ENCODE results near the gene CST3. TPM values are rescaled to one million over a fixed set of nuclear protein-coding genes. Genes with fewer than 3 reads are reported as not detected.

Gene CST3
- total RNA-seq, 1 experiment from 2014 or later: 262 TPM

DNA sequence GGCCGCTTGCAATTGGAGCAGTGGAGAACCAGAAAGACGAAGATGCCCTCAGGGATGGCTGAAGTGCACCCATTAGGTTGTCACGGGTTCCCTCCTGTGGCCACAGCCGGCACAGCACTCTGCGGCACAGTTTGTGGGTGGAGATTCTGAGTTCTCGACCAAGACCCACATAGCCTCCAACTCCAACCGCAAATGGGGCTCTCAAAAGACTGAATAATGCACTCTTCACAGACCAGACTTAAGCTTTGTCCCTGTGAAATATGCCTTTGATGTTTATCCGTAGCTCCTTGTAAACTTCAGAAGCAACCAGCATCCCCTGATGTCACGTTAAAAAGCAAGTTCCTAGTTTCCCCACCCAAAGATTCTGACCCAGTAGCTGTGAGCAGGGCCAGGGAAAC is 31.1 kb downstream of the CST3 start:
- no peaks in the 10 kb centered on the region for H4K20me1 ChIP-seq (ENCODE audit: insufficient read depth)
- no peaks in the 10 kb centered on the region for H3K9me3 ChIP-seq (ENCODE audit: insufficient read depth, low read depth)
- no peak for TF ChIP-seq EZH2 (IDR thresholded peaks at IDR 0.05; ENCODE audit: low read depth)
- TF ChIP-seq, protein P1, sequence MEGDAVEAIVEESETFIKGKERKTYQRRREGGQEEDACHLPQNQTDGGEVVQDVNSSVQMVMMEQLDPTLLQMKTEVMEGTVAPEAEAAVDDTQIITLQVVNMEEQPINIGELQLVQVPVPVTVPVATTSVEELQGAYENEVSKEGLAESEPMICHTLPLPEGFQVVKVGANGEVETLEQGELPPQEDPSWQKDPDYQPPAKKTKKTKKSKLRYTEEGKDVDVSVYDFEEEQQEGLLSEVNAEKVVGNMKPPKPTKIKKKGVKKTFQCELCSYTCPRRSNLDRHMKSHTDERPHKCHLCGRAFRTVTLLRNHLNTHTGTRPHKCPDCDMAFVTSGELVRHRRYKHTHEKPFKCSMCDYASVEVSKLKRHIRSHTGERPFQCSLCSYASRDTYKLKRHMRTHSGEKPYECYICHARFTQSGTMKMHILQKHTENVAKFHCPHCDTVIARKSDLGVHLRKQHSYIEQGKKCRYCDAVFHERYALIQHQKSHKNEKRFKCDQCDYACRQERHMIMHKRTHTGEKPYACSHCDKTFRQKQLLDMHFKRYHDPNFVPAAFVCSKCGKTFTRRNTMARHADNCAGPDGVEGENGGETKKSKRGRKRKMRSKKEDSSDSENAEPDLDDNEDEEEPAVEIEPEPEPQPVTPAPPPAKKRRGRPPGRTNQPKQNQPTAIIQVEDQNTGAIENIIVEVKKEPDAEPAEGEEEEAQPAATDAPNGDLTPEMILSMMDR (conservative IDR thresholded peaks at IDR 0.05): peak; percentile 92
- no peaks in the 10 kb centered on the region for H3K36me3 ChIP-seq (ENCODE audit: low read depth)
- H2AFZ ChIP-seq: no peak overlapping the region
- no peaks in the 10 kb centered on the region; the same call in 1 of the 2 replicates for H3K27me3 ChIP-seq (ENCODE audit: insufficient read depth, low read depth)
- intact Hi-C loops (cut with micrococcal nuclease; ENCODE audit: unreplicated experiment): loop anchor here (1.0 to 10.0 kb wide), 4 partner anchors 36 to 912 kb away; no protein-coding TSS in a partner anchor
- peak; percentile 67 to 78 for DNase-seq
- POLR2A ChIA-PET (ENCODE audit: unreplicated experiment): no interaction called here
- H3F3A ChIP-seq (ENCODE audit: insufficient read depth, low read depth): no peaks in the 10 kb centered on the region
- no peak overlapping the region for H3K4me3 ChIP-seq
- no peaks in the 10 kb centered on the region for H3K79me2 ChIP-seq (ENCODE audit: low read depth)
- peak overlapping the region; percentile 41; the same call in 1 of the 2 replicates for H3K4me2 ChIP-seq
- no peaks in the 10 kb centered on the region for H3K9me2 ChIP-seq (ENCODE audit: insufficient read depth)
- H3K4me1 ChIP-seq (replicated peaks; ENCODE audit: insufficient read depth): no peaks in the 10 kb centered on the region
- no TSS peak for BruUV-seq (replicated peaks)
- no peak overlapping the region for H3K27ac ChIP-seq
- CTCF ChIA-PET: interaction anchor here (1.2 kb wide), 1 partner anchor 165 kb away, joined by 3 read pairs; no protein-coding TSS in a partner anchor

DNA sequence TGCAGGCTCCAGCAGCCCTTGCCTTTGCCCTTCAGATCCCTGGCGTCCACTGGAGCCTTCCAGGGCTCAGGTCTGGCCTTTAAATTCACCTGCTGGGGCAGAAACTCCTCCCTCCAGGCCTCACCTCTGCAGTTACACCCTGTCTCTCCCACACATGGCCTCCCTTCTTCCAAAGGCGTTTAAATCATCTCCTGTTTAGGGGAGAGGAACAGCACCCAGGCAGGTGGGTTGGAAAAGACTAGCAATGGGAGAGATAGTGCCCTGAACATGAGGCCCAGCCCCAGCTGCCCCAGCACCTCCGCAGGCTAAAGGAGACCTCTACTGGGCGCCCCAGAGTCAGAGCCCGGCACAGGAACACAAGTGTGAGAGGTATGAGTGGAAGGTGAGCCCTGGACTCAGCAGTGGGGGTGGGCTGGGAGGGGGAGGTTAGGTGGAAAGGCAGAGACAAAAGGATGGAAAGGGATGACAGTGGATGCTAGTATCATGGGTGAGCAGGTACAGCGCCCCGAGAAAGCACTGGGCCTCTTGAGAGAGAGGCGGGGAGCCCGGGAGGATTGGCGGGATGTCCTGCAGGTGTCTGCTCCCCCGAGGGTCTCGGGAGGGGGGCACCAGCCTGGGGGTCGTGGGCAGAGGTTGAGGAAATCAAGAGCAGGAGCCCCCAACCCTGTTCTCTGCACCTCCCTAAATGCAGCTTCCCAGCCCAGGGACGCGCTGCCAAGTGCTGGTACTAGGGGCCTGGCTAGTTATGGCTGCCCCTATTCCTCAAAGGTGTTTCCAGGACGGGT is 31.7 kb downstream of the CST3 start, which contains the start of gene CST9:
TSS of gene CST9 (minus strand) at position 51 of the 785 bp plus-strand sequence. CDS start 53 bp downstream, outside the sequence.
- BruUV-seq (replicated peaks): no TSS peak
- Histone ChIP-seq H3K4me3 (no peak within 1 kb of the TSS), H3K4me1 (replicated peaks; ENCODE audit: insufficient read depth) (no peaks in the 10 kb centered on the region), H3K9me2 (ENCODE audit: insufficient read depth) (no peaks in the 10 kb centered on the region), H3K9me3 (ENCODE audit: insufficient read depth, low read depth) (no peaks in the 10 kb centered on the region), H3F3A (ENCODE audit: insufficient read depth, low read depth) (no peaks in the 10 kb centered on the region), H3K4me2 (peak within 1 kb of the TSS; percentile 41; the same call in 1 of the 2 replicates), H3K27me3 (ENCODE audit: insufficient read depth, low read depth) (no peaks in the 10 kb centered on the region; the same call in 1 of the 2 replicates), H3K27ac (no peak within 1 kb of the TSS), H2AFZ (no peak within 1 kb of the TSS), H3K36me3 (ENCODE audit: low read depth) (no peaks in the 10 kb centered on the region), H3K79me2 (ENCODE audit: low read depth) (no peaks in the 10 kb centered on the region), H4K20me1 (ENCODE audit: insufficient read depth) (no peaks in the 10 kb centered on the region)
- POLR2A ChIA-PET (ENCODE audit: unreplicated experiment): no interaction called here
- CTCF ChIA-PET: no interaction called here
- no peak for DNase-seq
- intact Hi-C loops (cut with micrococcal nuclease; ENCODE audit: unreplicated experiment): loop anchor here (1.0 to 10.0 kb wide), 4 partner anchors 36 to 911 kb away; no protein-coding TSS in a partner anchor
- TF ChIP-seq, protein P1 (conservative IDR thresholded peaks at IDR 0.05): no peak
- TF ChIP-seq EZH2 (IDR thresholded peaks at IDR 0.05; ENCODE audit: low read depth): no peak

DNA sequence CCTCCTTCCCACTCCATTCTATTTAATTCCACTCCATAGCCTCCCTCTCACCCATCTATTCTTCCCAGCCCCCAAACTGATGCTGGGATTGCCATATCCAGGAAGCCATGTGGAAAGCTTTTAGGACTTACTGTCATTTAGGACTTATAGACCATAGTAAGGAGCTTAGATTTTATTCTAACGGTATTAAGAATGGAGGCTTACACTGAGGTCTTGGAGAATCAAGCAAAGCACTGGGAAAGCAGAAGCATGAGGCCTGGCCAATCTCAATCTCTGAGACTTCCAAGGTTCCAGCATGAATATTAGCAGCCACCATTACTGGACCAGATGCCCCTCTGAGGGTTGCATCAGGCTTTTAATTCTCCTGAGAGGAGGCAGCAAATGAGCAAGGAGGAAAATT is 33.4 kb downstream of the CST3 start:
- H3K79me2 ChIP-seq (ENCODE audit: low read depth): no peaks in the 10 kb centered on the region
- H3K9me2 ChIP-seq (ENCODE audit: insufficient read depth): no peaks in the 10 kb centered on the region
- no TSS peak for BruUV-seq (replicated peaks)
- ChIA-PET POLR2A (ENCODE audit: unreplicated experiment) (no interaction called here), CTCF (no interaction called here)
- H3K36me3 ChIP-seq (ENCODE audit: low read depth): no peaks in the 10 kb centered on the region
- TF ChIP-seq, protein P1 (conservative IDR thresholded peaks at IDR 0.05): no peak
- no peak for TF ChIP-seq EZH2 (IDR thresholded peaks at IDR 0.05; ENCODE audit: low read depth)
- no peaks in the 10 kb centered on the region; the same call in 1 of the 2 replicates for H3K27me3 ChIP-seq (ENCODE audit: insufficient read depth, low read depth)
- H3F3A ChIP-seq (ENCODE audit: insufficient read depth, low read depth): no peaks in the 10 kb centered on the region
- DNase-seq: no peak
- intact Hi-C loops (cut with micrococcal nuclease; ENCODE audit: unreplicated experiment): loop anchor here (10.0 kb wide), 1 partner anchor 910 kb away; no protein-coding TSS in a partner anchor
- H3K4me1 ChIP-seq (replicated peaks; ENCODE audit: insufficient read depth): no peaks in the 10 kb centered on the region
- H3K4me2 ChIP-seq: no peak overlapping the region
- no peaks in the 10 kb centered on the region for H4K20me1 ChIP-seq (ENCODE audit: insufficient read depth)
- no peaks in the 10 kb centered on the region for H3K9me3 ChIP-seq (ENCODE audit: insufficient read depth, low read depth)
- no peak overlapping the region for H3K4me3 ChIP-seq
- H3K27ac ChIP-seq: no peak overlapping the region
- H2AFZ ChIP-seq: no peak overlapping the region
